Measurements from ENCODE around the gene UNC13A.
"Not testable (repeated sequence)": the region's sequence is repeated elsewhere in the genome, so short reads cannot be mapped to it uniquely, and the experiment has no call there.

Gene UNC13A

GRCh38 chr19:17604372-17605025, 83.7 kb downstream of the UNC13A start:
- no peaks in the 10 kb centered on the region for H3K9me3 ChIP-seq (ENCODE audit: control insufficient read depth, low read length)

GRCh38 chr19:17602872-17603510, 85.2 kb downstream of the UNC13A start:
- Histone ChIP-seq H3K27me3 (ENCODE audit: control insufficient read depth, insufficient read depth, low read length) (peaks cover 7% of the 10 kb centered on the region), H3K9ac (ENCODE audit: low read length) (no peak overlapping the region), H3K36me3 (ENCODE audit: control insufficient read depth, insufficient read depth, low read length) (no peaks in the 10 kb centered on the region), H3K4me1 (ENCODE audit: control insufficient read depth, insufficient read depth, low read length) (peaks cover 10% of the 10 kb centered on the region), H3K4me3 (ENCODE audit: low read length) (no peak overlapping the region), H3K9me3 (ENCODE audit: control insufficient read depth, low read length) (no peaks in the 10 kb centered on the region)

More at GRCh38 chr19:17604372-17605025, 83.7 kb downstream of the UNC13A start:
- Histone ChIP-seq H3K27me3 (ENCODE audit: control insufficient read depth, insufficient read depth, low read length) (peaks cover 7% of the 10 kb centered on the region), H3K36me3 (ENCODE audit: control insufficient read depth, insufficient read depth, low read length) (no peaks in the 10 kb centered on the region), H3K4me3 (ENCODE audit: low read length) (no peak overlapping the region), H3K9ac (ENCODE audit: low read length) (no peak overlapping the region), H3K4me1 (ENCODE audit: control insufficient read depth, insufficient read depth, low read length) (peaks cover 10% of the 10 kb centered on the region)

- no peaks in the 10 kb centered on the region for H3K9me3 ChIP-seq (ENCODE audit: control insufficient read depth, low read length)
- no peak overlapping the region for H3K4me3 ChIP-seq (ENCODE audit: low read length)
- H3K36me3 ChIP-seq (ENCODE audit: control insufficient read depth, insufficient read depth, low read length) = no peaks in the 10 kb centered on the region
- peaks cover 7% of the 10 kb centered on the region for H3K27me3 ChIP-seq (ENCODE audit: control insufficient read depth, insufficient read depth, low read length)
- H3K4me1 ChIP-seq (ENCODE audit: control insufficient read depth, insufficient read depth, low read length) = peaks cover 10% of the 10 kb centered on the region
- H3K9ac ChIP-seq (ENCODE audit: low read length) = no peak overlapping the region
Observed at GRCh38 chr19:17602217-17602616, 85.9 kb downstream of the UNC13A start.

- H3K4me1 ChIP-seq (ENCODE audit: control insufficient read depth, insufficient read depth, low read length) = peaks cover 10% of the 10 kb centered on the region
- H3K9me3 ChIP-seq (ENCODE audit: control insufficient read depth, low read length) = no peaks in the 10 kb centered on the region
- peaks cover 7% of the 10 kb centered on the region for H3K27me3 ChIP-seq (ENCODE audit: control insufficient read depth, insufficient read depth, low read length)
- H3K9ac ChIP-seq (ENCODE audit: low read length) = no peak overlapping the region
- no peak overlapping the region for H3K4me3 ChIP-seq (ENCODE audit: low read length)
- H3K36me3 ChIP-seq (ENCODE audit: control insufficient read depth, insufficient read depth, low read length) = no peaks in the 10 kb centered on the region
Observed at GRCh38 chr19:17601683-17602082, 86.5 kb downstream of the UNC13A start.

- Histone ChIP-seq H3K27me3 (ENCODE audit: control insufficient read depth, insufficient read depth, low read length) (peaks cover 4% of the 10 kb centered on the region), H3K4me3 (ENCODE audit: low read length) (no peak overlapping the region), H3K36me3 (ENCODE audit: control insufficient read depth, insufficient read depth, low read length) (no peaks in the 10 kb centered on the region), H3K4me1 (ENCODE audit: control insufficient read depth, insufficient read depth, low read length) (no peaks in the 10 kb centered on the region), H3K9ac (ENCODE audit: low read length) (no peak overlapping the region), H3K9me3 (ENCODE audit: control insufficient read depth, low read length) (no peaks in the 10 kb centered on the region)
Observed at GRCh38 chr19:17599780-17600179, 88.4 kb downstream of the UNC13A start.

GRCh38 chr19:17598953-17599352, 89.2 kb downstream of the UNC13A start:
- H3K9ac ChIP-seq (ENCODE audit: low read length) = no peak overlapping the region
- no peaks in the 10 kb centered on the region for H3K36me3 ChIP-seq (ENCODE audit: control insufficient read depth, insufficient read depth, low read length)
- H3K4me3 ChIP-seq (ENCODE audit: low read length) = no peak overlapping the region
- peaks cover 4% of the 10 kb centered on the region for H3K27me3 ChIP-seq (ENCODE audit: control insufficient read depth, insufficient read depth, low read length)
- H3K9me3 ChIP-seq (ENCODE audit: control insufficient read depth, low read length) = no peaks in the 10 kb centered on the region
- no peaks in the 10 kb centered on the region for H3K4me1 ChIP-seq (ENCODE audit: control insufficient read depth, insufficient read depth, low read length)

GRCh38 chr19:17598063-17598462, 90.1 kb downstream of the UNC13A start:
- H3K36me3 ChIP-seq (ENCODE audit: control insufficient read depth, insufficient read depth, low read length); H3K9me3 ChIP-seq (ENCODE audit: control insufficient read depth, low read length); H3K9ac ChIP-seq (ENCODE audit: low read length); H3K27me3 ChIP-seq (ENCODE audit: control insufficient read depth, insufficient read depth, low read length); H3K4me1 ChIP-seq (ENCODE audit: control insufficient read depth, insufficient read depth, low read length); H3K4me3 ChIP-seq (ENCODE audit: low read length): not testable (repeated sequence)

- H3K36me3 ChIP-seq (ENCODE audit: control insufficient read depth, insufficient read depth, low read length); H3K9ac ChIP-seq (ENCODE audit: low read length): not testable (repeated sequence)
Observed at GRCh38 chr19:17594296-17594695, 93.9 kb downstream of the UNC13A start.

GRCh38 chr19:17590866-17591265, 97.3 kb downstream of the UNC13A start:
- Histone ChIP-seq H3K9ac (ENCODE audit: low read length) (no peak overlapping the region), H3K9me3 (ENCODE audit: control insufficient read depth, low read length) (no peaks in the 10 kb centered on the region), H3K27me3 (ENCODE audit: control insufficient read depth, insufficient read depth, low read length) (no peaks in the 10 kb centered on the region), H3K4me1 (ENCODE audit: control insufficient read depth, insufficient read depth, low read length) (no peaks in the 10 kb centered on the region), H3K4me3 (ENCODE audit: low read length) (no peak overlapping the region), H3K36me3 (ENCODE audit: control insufficient read depth, insufficient read depth, low read length) (no peaks in the 10 kb centered on the region)

More at GRCh38 chr19:17594296-17594695, 93.9 kb downstream of the UNC13A start:
- not testable (repeated sequence) for H3K9me3 ChIP-seq (ENCODE audit: control insufficient read depth, low read length); H3K4me1 ChIP-seq (ENCODE audit: control insufficient read depth, insufficient read depth, low read length); H3K4me3 ChIP-seq (ENCODE audit: low read length); H3K27me3 ChIP-seq (ENCODE audit: control insufficient read depth, insufficient read depth, low read length)

- not testable (repeated sequence) for H3K9me3 ChIP-seq (ENCODE audit: control insufficient read depth, low read length); H3K4me3 ChIP-seq (ENCODE audit: low read length); H3K27me3 ChIP-seq (ENCODE audit: control insufficient read depth, insufficient read depth, low read length); H3K9ac ChIP-seq (ENCODE audit: low read length); H3K4me1 ChIP-seq (ENCODE audit: control insufficient read depth, insufficient read depth, low read length); H3K36me3 ChIP-seq (ENCODE audit: control insufficient read depth, insufficient read depth, low read length)
Observed at GRCh38 chr19:17585395-17585794, 102.8 kb downstream of the UNC13A start.

- Histone ChIP-seq H3K9me3 (ENCODE audit: control insufficient read depth, low read length) (no peaks in the 10 kb centered on the region), H3K9ac (ENCODE audit: low read length) (no peak overlapping the region), H3K27me3 (ENCODE audit: control insufficient read depth, insufficient read depth, low read length) (no peaks in the 10 kb centered on the region), H3K4me1 (ENCODE audit: control insufficient read depth, insufficient read depth, low read length) (peaks cover 15% of the 10 kb centered on the region), H3K36me3 (ENCODE audit: control insufficient read depth, insufficient read depth, low read length) (no peaks in the 10 kb centered on the region), H3K4me3 (ENCODE audit: low read length) (no peak overlapping the region)
Observed at GRCh38 chr19:17584132-17584531, 104.0 kb downstream of the UNC13A start.

- peaks cover 15% of the 10 kb centered on the region for H3K4me1 ChIP-seq (ENCODE audit: control insufficient read depth, insufficient read depth, low read length)
- peaks cover 6% of the 10 kb centered on the region for H3K36me3 ChIP-seq (ENCODE audit: control insufficient read depth, insufficient read depth, low read length)
- no peak overlapping the region for H3K4me3 ChIP-seq (ENCODE audit: low read length)
- H3K27me3 ChIP-seq (ENCODE audit: control insufficient read depth, insufficient read depth, low read length) = no peaks in the 10 kb centered on the region
- H3K9ac ChIP-seq (ENCODE audit: low read length) = no peak overlapping the region
- H3K9me3 ChIP-seq (ENCODE audit: control insufficient read depth, low read length) = no peaks in the 10 kb centered on the region
Observed at GRCh38 chr19:17582613-17583012, 105.5 kb downstream of the UNC13A start.
